ENCODE data around the gene USP34.

DNA sequence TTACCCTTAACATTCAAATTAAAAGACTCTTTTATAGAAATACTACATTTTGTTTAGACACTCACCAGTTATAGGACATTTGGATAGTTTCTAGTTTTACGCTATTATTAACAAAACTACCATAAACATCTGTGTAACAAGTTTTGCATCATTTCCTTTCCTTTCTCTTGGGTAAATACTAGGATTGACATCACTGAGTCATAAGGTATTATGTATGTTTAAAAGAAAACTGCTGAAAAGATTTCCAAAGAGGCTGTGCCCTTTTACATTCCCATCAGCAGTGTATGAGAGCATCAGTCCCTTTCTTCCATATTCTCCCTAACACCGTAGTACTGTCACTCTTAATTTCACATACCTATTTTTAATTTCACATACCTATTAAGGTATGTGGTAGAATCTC is 130.6 kb downstream of the USP34 start:
- TF ChIP-seq EZH2 (IDR thresholded peaks at IDR 0.05): no peak
- no peak for TF ChIP-seq POLR2AphosphoS5 (IDR thresholded peaks at IDR 0.05; ENCODE audit: borderline replicate concordance, low read depth, low read length)
- no peak for TF ChIP-seq FOXP2 (optimal IDR thresholded peaks at IDR 0.05; ENCODE audit: control extremely low read depth, extremely low read length, insufficient read depth)
